ENCODE data around the gene FLT3LG.

DNA sequence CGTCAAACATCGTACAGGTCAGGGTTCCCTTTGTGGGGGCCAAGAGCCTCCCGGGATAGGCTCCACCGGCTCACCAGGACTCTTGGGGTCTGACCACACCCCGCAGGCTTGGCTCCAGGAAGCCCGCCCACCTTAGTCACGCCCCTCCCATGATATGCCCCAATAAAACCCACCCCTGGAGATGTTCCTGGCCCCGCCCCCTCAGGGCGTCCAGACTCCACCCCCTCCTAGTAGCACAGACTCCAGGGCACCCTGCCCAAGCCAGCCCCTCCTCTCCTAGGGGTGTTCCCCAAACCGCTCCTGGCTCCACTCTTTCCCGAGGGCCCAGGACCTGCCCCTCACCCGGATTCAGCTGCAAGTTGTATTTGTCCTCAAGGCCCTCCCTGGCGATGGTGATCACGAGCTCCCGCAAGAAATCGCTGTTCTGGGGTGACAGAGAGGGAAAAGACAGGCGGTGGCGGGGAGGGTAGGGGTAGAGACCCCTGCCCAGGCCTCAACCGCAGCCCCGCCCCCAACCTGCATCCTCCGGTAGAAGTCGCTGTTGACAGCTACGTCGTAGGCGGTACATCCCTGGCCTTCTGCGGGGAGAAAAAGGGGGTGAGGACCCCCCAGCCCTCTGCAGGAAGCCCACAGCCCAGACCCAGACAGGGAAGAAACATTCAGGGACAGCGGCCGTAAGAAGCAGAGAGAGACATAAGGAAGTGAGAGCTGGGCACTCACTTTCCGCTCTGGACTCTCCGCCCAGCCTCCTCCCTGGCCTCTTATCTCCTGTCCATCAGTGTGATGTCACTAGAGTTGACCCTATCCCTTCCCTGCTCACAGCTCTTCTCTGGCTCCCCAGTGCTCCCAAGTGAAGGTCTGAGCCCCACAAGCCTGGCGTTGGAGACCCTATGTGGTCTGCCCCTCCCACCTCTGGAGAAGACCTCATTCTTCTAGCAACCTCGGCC is 26.3 kb upstream of the FLT3LG start:
- TF ChIP-seq, protein P1, sequence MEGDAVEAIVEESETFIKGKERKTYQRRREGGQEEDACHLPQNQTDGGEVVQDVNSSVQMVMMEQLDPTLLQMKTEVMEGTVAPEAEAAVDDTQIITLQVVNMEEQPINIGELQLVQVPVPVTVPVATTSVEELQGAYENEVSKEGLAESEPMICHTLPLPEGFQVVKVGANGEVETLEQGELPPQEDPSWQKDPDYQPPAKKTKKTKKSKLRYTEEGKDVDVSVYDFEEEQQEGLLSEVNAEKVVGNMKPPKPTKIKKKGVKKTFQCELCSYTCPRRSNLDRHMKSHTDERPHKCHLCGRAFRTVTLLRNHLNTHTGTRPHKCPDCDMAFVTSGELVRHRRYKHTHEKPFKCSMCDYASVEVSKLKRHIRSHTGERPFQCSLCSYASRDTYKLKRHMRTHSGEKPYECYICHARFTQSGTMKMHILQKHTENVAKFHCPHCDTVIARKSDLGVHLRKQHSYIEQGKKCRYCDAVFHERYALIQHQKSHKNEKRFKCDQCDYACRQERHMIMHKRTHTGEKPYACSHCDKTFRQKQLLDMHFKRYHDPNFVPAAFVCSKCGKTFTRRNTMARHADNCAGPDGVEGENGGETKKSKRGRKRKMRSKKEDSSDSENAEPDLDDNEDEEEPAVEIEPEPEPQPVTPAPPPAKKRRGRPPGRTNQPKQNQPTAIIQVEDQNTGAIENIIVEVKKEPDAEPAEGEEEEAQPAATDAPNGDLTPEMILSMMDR (IDR thresholded peaks at IDR 0.05), result no peak
- no peak for TF ChIP-seq POLR2A (IDR thresholded peaks at IDR 0.05)
